ENCODE measurements around the gene VNN1. TPM values are rescaled to one million over a fixed set of nuclear protein-coding genes. Genes with fewer than 3 reads are reported as not detected.
A peak's percentile ranks its signal among the peaks of the same experiment; 100 is the strongest.

Gene VNN1
- polyA plus RNA-seq, 1 experiment, result not detected

- Histone ChIP-seq H3K4me3 (ENCODE audit: low read depth, low read length) (no peak overlapping the region), H3K27me3 (ENCODE audit: control insufficient read depth, insufficient read depth, low read length) (no peaks in the 10 kb centered on the region), H3K36me3 (ENCODE audit: control insufficient read depth, insufficient read depth, low read length) (no peaks in the 10 kb centered on the region)
- TF ChIP-seq CTCF (IDR thresholded peaks at IDR 0.05; ENCODE audit: insufficient read depth, low read depth, low read length), result no peak
- no peak for DNase-seq (ENCODE audit: low read depth)
- ChIA-PET POLR2A (no interaction called here), CTCF (no interaction called here)
Observed at GRCh38 chr6:132746048-132746447, 32.2 kb upstream of the VNN1 start.

GRCh38 chr6:132742495-132742894 is 28.6 kb upstream of the VNN1 start:
- H3K4me3 ChIP-seq (ENCODE audit: low read depth, low read length), result no peak overlapping the region
- ChIA-PET POLR2A (no interaction called here), CTCF (no interaction called here)
- H3K27me3 ChIP-seq (ENCODE audit: control insufficient read depth, insufficient read depth, low read length), result no peaks in the 10 kb centered on the region
- no peak for TF ChIP-seq CTCF (IDR thresholded peaks at IDR 0.05; ENCODE audit: insufficient read depth, low read depth, low read length)
- H3K36me3 ChIP-seq (ENCODE audit: control insufficient read depth, insufficient read depth, low read length), result no peaks in the 10 kb centered on the region
- DNase-seq (ENCODE audit: low read depth), result no peak

DNA sequence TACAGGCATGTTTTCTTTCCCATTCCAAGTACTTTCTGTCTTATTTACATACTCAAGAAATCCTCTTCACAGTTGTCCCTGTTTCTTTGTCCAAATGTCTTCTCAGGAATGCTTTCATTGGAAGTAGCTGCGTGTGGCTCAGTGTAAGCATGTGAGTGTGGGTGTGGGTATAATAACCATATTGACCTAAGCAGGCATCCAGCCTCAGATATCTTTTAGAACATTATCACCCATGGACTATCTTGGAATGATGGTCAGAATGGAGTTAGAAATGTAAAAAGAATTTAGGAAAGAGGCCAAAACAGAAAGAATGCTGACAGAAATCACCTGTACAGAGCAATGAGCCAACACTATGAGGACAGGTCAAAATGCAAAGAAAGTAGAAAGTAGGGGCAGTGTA is 27.4 kb upstream of the VNN1 start:
- ChIA-PET CTCF (interaction anchor here (1.6 kb wide), 1 partner anchor 11 kb away, joined by 3 read pairs; no protein-coding TSS in a partner anchor), POLR2A (interaction anchor here (0.6 kb wide), 1 partner anchor 115 kb away, joined by 3 read pairs; no protein-coding TSS in a partner anchor)
- Histone ChIP-seq H3K4me3 (ENCODE audit: low read depth, low read length) (no peak overlapping the region), H3K27me3 (ENCODE audit: control insufficient read depth, insufficient read depth, low read length) (no peaks in the 10 kb centered on the region), H3K36me3 (ENCODE audit: control insufficient read depth, insufficient read depth, low read length) (no peaks in the 10 kb centered on the region)
- DNase-seq (ENCODE audit: low read depth), result no peak
- TF ChIP-seq CTCF (IDR thresholded peaks at IDR 0.05; ENCODE audit: insufficient read depth, low read depth, low read length), result no peak

GRCh38 chr6:132736239-132736638 is 22.4 kb upstream of the VNN1 start:
- no peak for DNase-seq (ENCODE audit: low read depth)
- POLR2A ChIA-PET, result no interaction called here

DNA sequence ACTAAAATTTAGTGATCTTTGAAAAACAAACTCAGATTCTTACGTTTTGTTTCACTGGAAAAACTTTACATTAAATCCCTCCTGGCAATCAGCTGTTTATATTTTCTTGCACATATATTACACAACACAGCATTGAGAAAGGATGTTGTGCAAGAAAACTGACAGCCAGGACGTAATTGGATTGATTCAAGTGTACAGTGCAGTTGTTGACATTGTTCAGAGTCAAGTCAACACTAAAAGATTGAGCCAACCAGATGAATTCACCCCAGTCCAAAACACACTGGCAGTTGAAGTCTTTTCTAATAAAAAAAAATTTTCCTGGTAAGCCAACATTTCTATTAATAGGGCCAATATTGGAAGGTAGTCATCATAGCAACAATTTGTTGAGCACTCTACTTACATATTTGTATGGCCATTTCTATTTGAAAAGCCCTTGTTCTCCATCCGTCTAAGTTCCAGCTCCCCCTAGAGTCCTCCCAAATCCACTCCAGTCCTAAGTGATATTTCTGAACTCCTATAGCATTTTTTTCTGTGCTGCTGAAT is 20.9 kb upstream of the VNN1 start:
- no peaks in the 10 kb centered on the region for H3K36me3 ChIP-seq (ENCODE audit: control insufficient read depth, insufficient read depth, low read length)
- ChIA-PET POLR2A (no interaction called here), CTCF (no interaction called here)
- no peak for DNase-seq (ENCODE audit: low read depth)
- no peaks in the 10 kb centered on the region for H3K27me3 ChIP-seq (ENCODE audit: control insufficient read depth, insufficient read depth, low read length)
- H3K4me3 ChIP-seq (ENCODE audit: low read depth, low read length), result no peak overlapping the region
- TF ChIP-seq CTCF (IDR thresholded peaks at IDR 0.05; ENCODE audit: insufficient read depth, low read depth, low read length), result peak; percentile 29

More at GRCh38 chr6:132736239-132736638, 22.4 kb upstream of the VNN1 start:
- H3K4me3 ChIP-seq (ENCODE audit: low read depth, low read length), result no peak overlapping the region
- no peaks in the 10 kb centered on the region for H3K36me3 ChIP-seq (ENCODE audit: control insufficient read depth, insufficient read depth, low read length)
- TF ChIP-seq CTCF (IDR thresholded peaks at IDR 0.05; ENCODE audit: insufficient read depth, low read depth, low read length), result no peak
- CTCF ChIA-PET, result interaction anchor here (1.8 kb wide), 1 partner anchor 17 kb away, joined by 5 read pairs; no protein-coding TSS in a partner anchor
- H3K27me3 ChIP-seq (ENCODE audit: control insufficient read depth, insufficient read depth, low read length), result no peaks in the 10 kb centered on the region

All from BJ (cell line).